IPS-20b (cell line): ENCODE data around the gene AMY1A.
"Not testable (repeated sequence)": the region's sequence is repeated elsewhere in the genome, so short reads cannot be mapped to it uniquely, and the experiment has no call there.

ENCODE experiments used
- H3K27ac ChIP-seq: one replicate; pipeline ENCODE4 v1.5.1; 2013; ENCODE audit warnings: low read length
- H3K27me3 ChIP-seq: 2 replicates; pipeline ENCODE4 v1.6.1; 2013; ENCODE audit warnings: mild to moderate bottlenecking, low read length, inconsistent platforms; ENCODE audit not compliant: insufficient read depth
- H3K36me3 ChIP-seq: 2 replicates; pipeline ENCODE4 v1.6.1; 2013; ENCODE audit warnings: low read depth, mild to moderate bottlenecking, inconsistent platforms, low read length, moderate library complexity; ENCODE audit not compliant: insufficient read depth
- H3K4me1 ChIP-seq: 2 replicates; pipeline ENCODE4 v1.6.1; 2013; ENCODE audit warnings: mild to moderate bottlenecking, control low read depth, inconsistent platforms, low read length, moderate library complexity; ENCODE audit not compliant: insufficient read depth
- H3K4me3 ChIP-seq: 2 replicates; pipeline ENCODE4 v1.5.1; 2013; ENCODE audit warnings: mild to moderate bottlenecking, low read length, inconsistent platforms
- H3K9ac ChIP-seq: 2 replicates; pipeline ENCODE4 v1.6.1; 2013; ENCODE audit warnings: low read depth, mild to moderate bottlenecking, inconsistent platforms, low read length, moderate library complexity
- H3K9me3 ChIP-seq: 2 replicates; pipeline ENCODE4 v1.6.1; 2013; ENCODE audit warnings: mild to moderate bottlenecking, low read depth, low read length, inconsistent platforms; ENCODE audit not compliant: insufficient read depth

Gene AMY1A

GRCh38 chr1:103655460-103655859 lies at the start of gene AMY1A:
Gene AMY1A (plus strand): TSS chr1:103655760. CDS start chr1:103656331, 571 bp downstream.
- H3K4me3 ChIP-seq, H3K4me1 ChIP-seq, H3K27me3 ChIP-seq, H3K9ac ChIP-seq, H3K27ac ChIP-seq, H3K9me3 ChIP-seq, H3K36me3 ChIP-seq: not testable (repeated sequence)

- Histone ChIP-seq H3K27me3 (no peaks in the 10 kb centered on the region), H3K27ac (no peak overlapping the region), H3K9ac (no peak overlapping the region), H3K4me3 (no peak overlapping the region), H3K9me3 (no peaks in the 10 kb centered on the region), H3K36me3 (no peaks in the 10 kb centered on the region), H3K4me1 (no peaks in the 10 kb centered on the region)
Observed at GRCh38 chr1:103616362-103616761, 39.2 kb upstream of the AMY1A start.

DNA sequence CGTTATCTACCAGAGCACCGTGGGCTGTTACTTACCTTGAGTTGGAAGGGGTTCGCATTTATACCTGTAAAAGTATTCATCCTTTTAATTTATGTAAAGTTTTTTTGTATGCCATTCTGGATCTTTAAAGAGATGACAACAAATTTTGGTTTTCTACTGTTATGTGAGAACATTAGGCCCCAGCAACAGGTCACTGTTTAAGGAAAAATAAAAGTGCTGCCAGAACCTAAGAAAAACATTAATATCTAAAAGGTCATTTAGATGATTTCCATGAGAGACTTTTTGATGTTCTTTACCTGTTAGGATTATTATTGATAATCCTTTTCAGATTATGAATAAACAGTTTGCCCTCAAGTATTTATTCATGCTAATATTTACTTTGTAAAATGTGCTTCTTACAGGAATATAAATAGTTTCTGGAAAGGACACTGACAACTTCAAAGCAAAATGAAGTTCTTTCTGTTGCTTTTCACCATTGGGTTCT lies 38.5 kb upstream of the AMY1A start, which contains the start of gene AMY2A:
Gene AMY2A (plus strand): TSS at position 434 of the 484 bp plus-strand sequence. CDS start 14 bp downstream, at position 448.
- H3K27ac ChIP-seq, H3K4me1 ChIP-seq, H3K9me3 ChIP-seq, H3K36me3 ChIP-seq, H3K9ac ChIP-seq, H3K4me3 ChIP-seq, H3K27me3 ChIP-seq: not testable (repeated sequence)

GRCh38 chr1:103627436-103627835 lies 28.1 kb upstream of the AMY1A start:
- H3K27ac ChIP-seq, H3K27me3 ChIP-seq, H3K4me3 ChIP-seq, H3K36me3 ChIP-seq, H3K4me1 ChIP-seq, H3K9me3 ChIP-seq, H3K9ac ChIP-seq: not testable (repeated sequence)

- not testable (repeated sequence) for H3K27me3 ChIP-seq, H3K4me3 ChIP-seq, H3K4me1 ChIP-seq, H3K27ac ChIP-seq, H3K36me3 ChIP-seq, H3K9me3 ChIP-seq, H3K9ac ChIP-seq
Observed at GRCh38 chr1:103641194-103641593, 14.4 kb upstream of the AMY1A start.

DNA sequence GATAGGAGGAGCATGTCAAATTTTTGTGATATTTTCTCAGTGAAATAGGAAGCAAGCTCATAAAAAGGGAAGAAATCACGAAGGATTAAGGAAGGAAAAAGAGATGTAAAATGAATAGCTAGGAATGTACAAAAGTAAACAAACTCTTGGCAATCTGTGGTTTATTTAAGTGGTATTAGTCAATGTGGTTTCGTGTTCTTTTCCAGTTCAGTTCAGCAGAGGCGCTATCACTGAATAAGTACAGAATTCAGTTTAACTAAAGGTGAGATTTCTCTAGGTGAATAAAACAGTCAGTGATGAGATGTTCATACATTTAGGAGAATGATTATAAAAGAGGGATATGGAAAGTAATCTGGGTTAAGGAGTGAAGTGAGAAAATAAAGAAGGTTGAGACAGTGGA lies 11.7 kb upstream of the AMY1A start:
- not testable (repeated sequence) for H3K27ac ChIP-seq, H3K9ac ChIP-seq, H3K9me3 ChIP-seq, H3K36me3 ChIP-seq, H3K4me1 ChIP-seq, H3K27me3 ChIP-seq, H3K4me3 ChIP-seq

DNA sequence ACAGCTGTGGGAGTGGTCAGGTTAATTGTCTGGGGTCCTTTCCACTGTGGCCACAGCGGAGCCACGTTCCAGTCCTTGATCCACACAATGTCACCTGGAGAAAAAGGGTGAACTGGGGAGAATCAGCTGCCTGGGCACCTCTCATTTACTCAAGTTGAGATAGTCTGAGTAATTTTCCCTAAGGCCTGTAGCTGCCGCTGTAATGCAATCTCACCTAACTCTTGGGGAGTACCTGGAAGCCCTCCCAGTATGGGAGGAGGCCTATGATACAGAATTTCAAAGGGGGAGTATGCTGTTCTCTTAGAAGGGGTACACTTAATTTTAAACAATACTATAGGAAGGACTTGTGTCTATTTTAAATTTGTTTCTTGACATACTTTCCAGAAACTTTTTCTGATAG lies 5.3 kb upstream of the AMY1A start:
- H3K4me3 ChIP-seq, H3K4me1 ChIP-seq, H3K9me3 ChIP-seq, H3K36me3 ChIP-seq, H3K27me3 ChIP-seq, H3K27ac ChIP-seq, H3K9ac ChIP-seq: not testable (repeated sequence)

GRCh38 chr1:103650889-103651288 lies 4.7 kb upstream of the AMY1A start:
- not testable (repeated sequence) for H3K9me3 ChIP-seq, H3K27me3 ChIP-seq, H3K27ac ChIP-seq, H3K9ac ChIP-seq, H3K4me3 ChIP-seq, H3K4me1 ChIP-seq, H3K36me3 ChIP-seq

DNA sequence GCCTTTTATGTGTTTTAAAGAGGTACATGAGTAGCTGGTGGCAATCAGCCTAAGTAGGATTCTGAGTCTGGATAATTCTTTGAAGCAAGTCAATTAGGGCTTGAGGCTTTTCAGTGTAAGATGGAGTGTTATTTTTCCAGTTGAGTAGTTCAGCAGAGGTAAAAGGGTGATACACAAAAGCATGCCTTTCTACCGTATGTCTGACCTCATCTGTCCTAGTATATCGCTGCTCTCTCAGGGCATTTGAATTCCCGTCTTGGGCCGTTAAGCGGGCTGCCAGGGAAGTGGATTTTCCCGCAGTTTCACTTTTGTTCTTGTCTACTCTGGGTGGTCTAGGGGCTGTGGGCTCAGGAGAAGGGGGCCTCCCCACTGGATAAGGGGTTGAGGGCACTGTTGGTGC lies 1.4 kb upstream of the AMY1A start:
- H3K27ac ChIP-seq, H3K36me3 ChIP-seq, H3K4me3 ChIP-seq, H3K9ac ChIP-seq, H3K27me3 ChIP-seq, H3K4me1 ChIP-seq, H3K9me3 ChIP-seq: not testable (repeated sequence)

DNA sequence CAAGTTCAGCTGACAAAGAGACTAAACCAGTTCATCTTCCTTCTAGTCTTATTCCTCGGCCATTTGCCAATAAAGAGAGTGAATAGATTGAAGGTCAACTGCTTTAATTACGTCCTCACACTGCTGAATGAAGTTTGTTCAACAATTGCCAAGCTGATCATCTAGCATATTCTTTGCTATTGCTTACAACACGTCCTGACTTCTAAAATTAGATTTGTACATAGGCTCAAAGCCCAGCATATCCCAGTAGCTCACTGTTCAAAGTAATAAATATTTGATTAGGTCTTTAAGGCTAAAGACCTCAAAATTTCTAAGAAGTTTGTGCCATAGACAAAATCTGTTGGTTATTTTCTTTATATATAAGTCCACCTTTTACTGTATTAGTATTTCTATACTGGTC lies 20.8 kb downstream of the AMY1A start:
- not testable (repeated sequence) for H3K9me3 ChIP-seq, H3K36me3 ChIP-seq, H3K27ac ChIP-seq, H3K27me3 ChIP-seq, H3K9ac ChIP-seq, H3K4me3 ChIP-seq, H3K4me1 ChIP-seq

GRCh38 chr1:103696110-103696509 lies 40.5 kb downstream of the AMY1A start, which contains the start of gene AMY1B:
Gene AMY1B (minus strand): TSS chr1:103696210. CDS start chr1:103695639, 571 bp downstream.
- H3K9me3 ChIP-seq, H3K27ac ChIP-seq, H3K36me3 ChIP-seq, H3K9ac ChIP-seq, H3K27me3 ChIP-seq, H3K4me3 ChIP-seq, H3K4me1 ChIP-seq: not testable (repeated sequence)

GRCh38 chr1:103697430-103697829 lies 41.9 kb downstream of the AMY1A start:
- H3K27ac ChIP-seq, H3K9ac ChIP-seq, H3K27me3 ChIP-seq, H3K36me3 ChIP-seq, H3K4me1 ChIP-seq, H3K9me3 ChIP-seq, H3K4me3 ChIP-seq: not testable (repeated sequence)

DNA sequence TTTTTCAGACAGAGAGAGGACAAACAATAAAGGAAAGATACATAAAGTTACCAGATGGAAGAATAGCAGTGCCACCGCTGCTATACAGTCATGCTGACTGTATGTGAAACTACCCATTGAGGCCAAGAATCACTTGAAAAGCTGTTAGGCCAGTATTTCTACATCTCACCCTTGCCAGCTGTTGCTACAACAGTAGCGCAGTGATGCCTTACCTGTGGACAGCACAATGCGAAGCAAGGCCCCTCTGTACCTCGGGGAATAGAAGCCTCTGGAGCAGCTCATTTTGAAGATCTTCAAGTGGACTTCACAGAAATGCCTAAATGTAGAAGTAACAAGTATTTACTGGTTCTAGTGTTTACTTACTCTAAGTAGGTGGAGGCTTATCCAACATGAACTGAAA lies 45.1 kb downstream of the AMY1A start:
- not testable (repeated sequence) for H3K9me3 ChIP-seq, H3K4me3 ChIP-seq, H3K27ac ChIP-seq, H3K4me1 ChIP-seq, H3K27me3 ChIP-seq, H3K9ac ChIP-seq, H3K36me3 ChIP-seq
